Right hindlimb (tissue), 1 donor: ENCODE data around the gene MKRN2.
A peak's percentile ranks its signal among the peaks of the same experiment; 100 is the strongest.
"Not testable (repeated sequence)": the region's sequence is repeated elsewhere in the genome, so short reads cannot be mapped to it uniquely, and the experiment has no call there.

Source experiments
- DNase-seq: peaks from one replicate; pipeline ENCODE4 v3.0.0-alpha.2; 2018

The MKRN2 gene

GRCh38 chr3:12556690-12557472, at the start of gene MKRN2:
TSS of gene MKRN2 (plus strand) at chr3:12557087. CDS start at chr3:12557151, 64 bp downstream.
- DNase-seq = peak; percentile 92

- DNase-seq = peak; percentile 66
Measured at GRCh38 chr3:12507591-12508281, 49.2 kb upstream of the MKRN2 start.

- no peak for DNase-seq
Measured at GRCh38 chr3:12508291-12508700, 48.6 kb upstream of the MKRN2 start.

- DNase-seq = no peak
Measured at GRCh38 chr3:12509466-12509865, 47.4 kb upstream of the MKRN2 start.

- no peak for DNase-seq
Measured at GRCh38 chr3:12512534-12513118, 44.3 kb upstream of the MKRN2 start.

- no peak for DNase-seq
Measured at GRCh38 chr3:12513694-12514446, 43.0 kb upstream of the MKRN2 start.

- no peak for DNase-seq
Measured at GRCh38 chr3:12515631-12516030, 41.3 kb upstream of the MKRN2 start.

GRCh38 chr3:12516873-12517272, 40.0 kb upstream of the MKRN2 start:
- DNase-seq = no peak

GRCh38 chr3:12518261-12519028, 38.4 kb upstream of the MKRN2 start:
- DNase-seq = no peak

- DNase-seq = no peak
Measured at GRCh38 chr3:12521010-12521409, 35.9 kb upstream of the MKRN2 start.

GRCh38 chr3:12522721-12523120, 34.2 kb upstream of the MKRN2 start:
- DNase-seq = no peak

- no peak for DNase-seq
Measured at GRCh38 chr3:12527757-12528143, 29.1 kb upstream of the MKRN2 start.

- DNase-seq = no peak
Measured at GRCh38 chr3:12532182-12532581, 24.7 kb upstream of the MKRN2 start.

GRCh38 chr3:12536423-12536822, 20.5 kb upstream of the MKRN2 start:
- DNase-seq = no peak

- DNase-seq = no peak
Measured at GRCh38 chr3:12541625-12542024, 15.3 kb upstream of the MKRN2 start.

- DNase-seq = not testable (repeated sequence)
Measured at GRCh38 chr3:12543497-12543896, 13.4 kb upstream of the MKRN2 start.

GRCh38 chr3:12544652-12545472, 12.0 kb upstream of the MKRN2 start:
- no peak for DNase-seq

- no peak for DNase-seq
Measured at GRCh38 chr3:12545473-12545791, 11.5 kb upstream of the MKRN2 start, which contains the start of gene MKRN2OS. TSS of gene MKRN2OS (minus strand) at chr3:12545499. CDS start at chr3:12545464, 35 bp downstream.

- DNase-seq = no peak
Measured at GRCh38 chr3:12549971-12550760, 6.7 kb upstream of the MKRN2 start.

- peak; percentile 47 for DNase-seq
Measured at GRCh38 chr3:12553921-12554391, 2.9 kb upstream of the MKRN2 start.

GRCh38 chr3:12556314-12556689, 585 bp upstream of the MKRN2 start:
- no peak for DNase-seq
